ENCODE data around the gene COQ10B. TPM values are rescaled to one million over a fixed set of nuclear protein-coding genes. Genes with fewer than 3 reads are reported as not detected.

The COQ10B gene
- total and polyA plus RNA-seq, 2 donors (not counting 3 experiments of a cell fraction or from before 2014, with no cell fraction given), result 2.4 to 15.1 TPM

DNA sequence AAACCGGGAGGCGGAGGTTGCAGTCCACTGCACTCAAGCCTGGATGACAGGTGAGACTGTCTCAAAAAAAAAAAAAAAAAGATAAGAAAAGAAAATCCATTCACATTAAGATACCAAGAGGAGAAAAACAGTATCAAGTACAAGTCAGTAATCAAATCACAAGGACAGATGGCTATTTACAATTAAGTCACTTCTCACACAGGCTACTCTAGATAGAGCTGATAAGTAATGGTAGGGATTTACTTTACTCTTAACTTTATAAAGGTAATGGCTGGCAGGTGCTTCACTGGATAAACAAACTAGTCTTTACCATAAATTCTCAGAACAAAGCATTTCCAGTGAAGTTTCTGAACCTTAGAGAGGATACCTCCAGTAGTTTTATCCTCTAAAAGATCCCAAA lies 30.0 kb upstream of the COQ10B start:
- no peaks in the 10 kb centered on the region for H3K27me3 ChIP-seq (ENCODE audit: control insufficient read depth in 2 of 2, insufficient read depth in 2 of 2, low read length in 2 of 2)
- ChIA-PET CTCF (no interaction called here), POLR2A (no interaction called here)
- no peak overlapping the region for H3K4me3 ChIP-seq (replicated peaks in 1 of 3; ENCODE audit: insufficient read depth in 1 of 3, low read depth in 1 of 3, low read length in 3 of 3)
- no peak overlapping the region for H3K4me2 ChIP-seq (ENCODE audit: insufficient read depth, low read length)
- TF ChIP-seq JUN (IDR thresholded peaks at IDR 0.05; ENCODE audit: borderline replicate concordance, insufficient read depth, insufficient read length, low read depth) (no peak), CTCF (IDR thresholded peaks at IDR 0.05; ENCODE audit: extremely low read depth in 1 of 2, insufficient read depth in 1 of 2, low read depth in 1 of 2, low read length in 2 of 2) (no peak), MYC (IDR thresholded peaks at IDR 0.05; ENCODE audit: low read depth, low read length) (no peak), POLR2AphosphoS5 (IDR thresholded peaks at IDR 0.05; ENCODE audit: insufficient read depth, low read depth, low read length) (no peak), GATA2 (IDR thresholded peaks at IDR 0.05; ENCODE audit: insufficient read depth, insufficient read length, low read depth, low read length) (no peak)
- TF ChIP-seq, protein P1, sequence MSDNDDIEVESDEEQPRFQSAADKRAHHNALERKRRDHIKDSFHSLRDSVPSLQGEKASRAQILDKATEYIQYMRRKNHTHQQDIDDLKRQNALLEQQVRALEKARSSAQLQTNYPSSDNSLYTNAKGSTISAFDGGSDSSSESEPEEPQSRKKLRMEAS (IDR thresholded peaks at IDR 0.05; ENCODE audit: insufficient read depth, insufficient read length), result no peak
- no peak overlapping the region for H3K9ac ChIP-seq (replicated peaks; ENCODE audit: extremely low read depth, insufficient read depth, low read length)
- H4K20me1 ChIP-seq (replicated peaks; ENCODE audit: control insufficient read depth, extremely low read depth, insufficient read depth, low read length), result peaks cover 28% of the 10 kb centered on the region
- no TSS peak for BruUV-seq (replicated peaks)
- H3K9me1 ChIP-seq (replicated peaks; ENCODE audit: control insufficient read depth, extremely low read depth, insufficient read depth, low read length), result peaks cover 3% of the 10 kb centered on the region
- FAIRE-seq, result no peak
- H3K4me1 ChIP-seq (ENCODE audit: control insufficient read depth, extremely low read depth, insufficient read depth, low read length), result no peaks in the 10 kb centered on the region
- no peak overlapping the region for H3K27ac ChIP-seq (ENCODE audit: insufficient read depth, low read depth, low read length)
- H3K9me3 ChIP-seq (replicated peaks; ENCODE audit: control insufficient read depth, insufficient read depth, low read length), result no peaks in the 10 kb centered on the region
- peaks cover 82% of the 10 kb centered on the region for H3K79me2 ChIP-seq (ENCODE audit: control insufficient read depth, insufficient read depth, low read length)
- DNase-seq (ENCODE audit: low read depth, low spot score), result no peak
- peaks cover 8 to 19% of the 10 kb centered on the region in 2 experiments for H3K36me3 ChIP-seq (ENCODE audit: control insufficient read depth in 2 of 2, extremely low read depth in 1 of 2, insufficient read depth in 2 of 2, low read length in 2 of 2)
- H2AFZ ChIP-seq (ENCODE audit: low read depth, low read length), result no peak overlapping the region
- intact Hi-C loops (cut with micrococcal nuclease) (no loop called here), dilution Hi-C loops (cut with MboI; ENCODE audit: extremely low pct_ligation_motif_present, low sequenced_read_pairs) (no loop called here)

Measured in endothelial cell of umbilical vein (primary cell).